HTR-8/SVneo (cell line): ENCODE data around the gene CASTOR1.

Experiments used
- DNase-seq: peaks from one replicate; pipeline ENCODE4 v3.0.0; 2011; ENCODE audit warnings: low spot score, mixed read lengths; ENCODE audit not compliant: insufficient read length
- FAIRE-seq: peaks from 2 replicates; lab custom pipeline; 2011; peaks lifted over from hg19 to GRCh38; lab: Jason Lieb, UNC

CASTOR1 gene

DNA sequence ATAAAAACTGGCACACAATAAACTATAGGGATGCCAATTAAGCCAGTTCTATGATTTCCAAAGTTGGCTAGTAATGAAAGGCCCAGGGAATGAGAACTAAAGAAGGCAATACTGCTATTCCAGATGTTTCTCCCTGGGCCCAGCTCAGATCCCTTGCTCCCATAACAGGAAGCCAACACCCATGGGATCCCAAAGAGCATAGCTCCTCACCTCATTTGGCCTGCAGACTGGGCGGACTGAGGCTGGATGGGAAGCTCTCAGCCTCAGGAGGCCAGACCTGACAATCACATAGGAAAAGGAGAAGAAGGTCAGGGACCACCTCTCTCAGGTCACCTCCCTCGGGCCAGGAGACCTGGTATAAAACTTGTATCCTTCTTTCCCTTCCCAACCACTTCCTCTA lies 32.2 kb upstream of the CASTOR1 start:
- FAIRE-seq: no peak
- DNase-seq: no peak

DNA sequence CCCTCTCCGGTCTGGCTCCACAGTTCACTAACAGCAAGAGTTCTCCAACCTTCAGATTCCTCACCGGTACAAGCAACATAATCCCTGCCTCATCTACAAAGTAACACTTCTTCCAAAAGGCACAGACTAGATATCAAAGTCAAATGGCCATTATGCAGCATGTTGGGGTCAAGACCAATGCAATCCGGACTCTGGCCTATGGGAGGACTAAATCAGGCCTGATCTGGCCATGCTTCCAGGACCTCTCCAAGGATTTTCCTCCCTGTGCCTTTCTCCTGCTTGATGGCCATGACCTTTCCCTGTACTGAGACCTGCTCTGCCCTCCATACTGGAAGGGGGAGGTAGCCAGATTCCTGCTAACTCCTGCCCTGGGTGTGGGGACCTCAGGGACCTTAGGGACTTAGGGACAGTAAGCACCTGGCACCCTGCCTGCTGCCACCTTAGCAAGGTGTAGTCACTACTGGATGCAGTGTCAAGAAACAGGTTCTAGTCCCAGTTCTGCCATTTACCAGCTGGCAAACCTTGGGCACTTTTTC lies 30.8 kb upstream of the CASTOR1 start:
- FAIRE-seq (no peak), DNase-seq (no peak)

DNA sequence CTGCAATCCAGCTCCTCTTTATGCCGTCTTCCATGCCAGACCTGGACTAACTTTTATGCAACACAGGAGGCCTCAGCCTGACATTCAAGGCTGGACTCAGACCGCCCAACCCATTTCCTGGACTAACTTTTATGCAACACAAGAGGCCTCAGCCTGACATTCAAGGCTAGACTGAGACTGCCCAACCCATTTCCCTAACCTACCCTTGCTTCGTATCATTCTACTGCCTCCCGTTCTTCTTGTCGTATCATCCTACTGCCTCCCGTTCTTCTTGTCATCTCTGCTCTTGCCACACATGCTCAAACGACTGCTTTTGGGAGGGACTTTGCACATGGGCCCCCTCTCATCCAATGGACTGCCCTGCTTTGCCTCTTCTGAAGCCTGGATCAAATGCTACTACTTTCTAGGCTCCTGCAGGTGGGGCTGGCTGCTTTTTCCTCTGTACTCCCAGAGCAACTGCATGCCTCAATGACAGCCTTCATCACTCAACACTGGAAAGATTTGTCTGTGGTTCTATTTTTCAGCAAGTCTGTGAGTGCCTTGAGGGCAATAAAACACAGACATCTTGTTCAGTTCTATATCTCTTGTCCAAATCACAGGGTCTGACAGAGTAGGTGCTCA lies 29.6 kb upstream of the CASTOR1 start:
- DNase-seq: no peak

DNA sequence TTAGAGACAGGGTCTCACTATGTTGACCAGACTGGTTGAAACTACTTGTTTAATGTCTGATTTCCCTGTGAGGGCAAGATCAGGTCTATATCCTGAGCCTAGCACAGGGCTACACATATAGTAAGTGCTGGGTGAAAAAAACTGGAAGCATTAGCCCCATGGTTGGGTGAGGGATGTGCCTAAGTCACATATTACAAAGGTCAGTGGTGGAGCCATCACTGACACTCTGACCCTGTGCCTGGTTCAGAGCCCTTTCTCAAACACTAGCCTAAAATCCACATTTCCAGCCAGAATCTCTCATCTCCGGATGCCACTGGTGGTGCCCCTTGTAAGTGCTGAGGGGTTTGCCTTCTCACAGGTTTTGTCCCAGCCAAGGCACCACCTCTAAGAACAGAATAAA lies 28.5 kb upstream of the CASTOR1 start:
- FAIRE-seq (no peak), DNase-seq (no peak)

More for the DNA sequence above, 29.6 kb upstream of the CASTOR1 start:
- no peak for FAIRE-seq

DNA sequence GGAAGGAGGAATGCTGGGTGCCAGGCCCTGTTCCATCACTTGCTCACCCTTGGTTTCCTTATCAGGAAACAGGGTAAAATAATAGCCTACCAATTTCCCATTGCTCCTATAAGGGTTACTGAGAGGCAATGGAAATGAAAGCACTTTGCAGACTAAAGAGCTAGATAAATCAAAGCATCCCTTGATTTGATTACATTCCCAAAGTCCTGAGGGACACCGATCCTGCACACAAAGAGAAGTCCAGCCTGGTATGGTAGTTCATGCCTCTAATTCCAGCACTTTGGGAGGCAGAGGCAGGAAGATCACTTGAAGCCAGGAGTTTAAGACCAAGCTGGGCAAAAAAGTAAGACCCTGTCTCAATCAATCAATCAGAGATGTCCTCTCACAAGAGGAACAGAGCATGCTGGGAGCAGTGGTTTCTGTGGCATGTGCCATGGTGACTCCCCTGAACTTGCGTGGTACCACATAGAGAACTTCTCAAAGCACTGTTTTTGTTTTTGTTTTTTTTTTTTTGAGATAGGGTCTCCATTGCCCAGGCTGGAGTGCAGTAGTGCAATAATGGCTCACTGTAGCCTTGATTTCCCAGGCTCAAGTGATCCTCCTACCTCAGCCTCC lies 26.8 kb upstream of the CASTOR1 start:
- FAIRE-seq (no peak), DNase-seq (no peak)

DNA sequence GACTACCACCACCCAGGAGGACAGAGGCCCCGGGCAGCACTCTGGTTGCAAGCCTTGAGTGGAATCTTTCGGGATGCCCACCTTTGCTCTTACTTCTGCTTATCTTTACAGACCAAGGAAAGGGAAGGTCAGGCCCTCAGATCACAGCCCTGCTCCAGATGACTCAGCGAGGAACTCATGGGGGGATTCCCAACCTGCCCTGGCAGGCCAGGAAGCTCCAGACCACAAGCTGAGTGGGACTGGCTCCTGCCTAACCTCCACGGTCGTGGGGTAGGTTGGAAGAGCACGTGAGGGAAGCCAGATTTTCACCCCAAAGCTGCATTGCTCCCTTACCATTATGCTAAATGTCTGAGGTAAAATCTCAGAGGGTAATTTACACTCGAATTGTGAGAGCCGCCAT lies 25.6 kb upstream of the CASTOR1 start:
- DNase-seq (no peak), FAIRE-seq (no peak)

DNA sequence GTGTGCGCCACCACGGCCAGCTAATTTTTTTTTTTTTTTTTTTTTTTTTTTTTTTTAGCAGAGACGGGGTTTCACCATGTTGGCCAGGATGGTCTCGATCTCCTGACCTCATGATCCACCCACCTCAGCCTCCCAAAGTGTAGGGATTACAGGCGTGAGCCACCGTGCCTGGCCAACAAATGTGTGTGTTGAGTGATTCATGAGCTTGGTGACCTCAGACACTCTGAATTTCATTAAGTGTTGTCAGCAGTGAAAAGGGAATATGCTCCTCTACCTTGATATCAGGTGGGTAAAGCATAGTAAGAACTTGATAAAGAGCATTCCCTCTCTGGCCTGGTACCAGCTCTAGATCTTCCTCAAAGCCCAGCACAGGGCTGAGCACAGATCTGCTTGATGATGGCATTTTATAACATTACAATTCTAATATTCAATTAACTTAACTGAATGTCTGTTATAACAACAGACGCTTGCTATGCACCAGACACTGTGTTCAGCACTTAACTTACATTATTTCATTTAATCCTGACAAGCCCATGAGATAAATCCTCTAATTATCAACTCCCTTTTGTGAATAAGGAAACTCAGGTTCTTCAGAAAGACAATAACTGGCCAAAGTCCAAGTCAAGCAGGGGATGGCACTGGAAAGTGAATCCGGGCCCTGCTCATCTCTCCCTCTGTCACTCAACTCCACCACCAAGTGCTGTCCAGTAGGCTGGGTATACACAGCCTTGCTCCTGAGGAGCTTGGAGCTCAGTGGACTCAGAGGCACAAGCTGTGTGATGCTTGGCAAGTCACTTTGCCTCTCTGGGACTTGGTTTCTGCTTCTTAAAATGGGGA lies 24.4 kb upstream of the CASTOR1 start:
- no peak for FAIRE-seq
- DNase-seq: no peak

DNA sequence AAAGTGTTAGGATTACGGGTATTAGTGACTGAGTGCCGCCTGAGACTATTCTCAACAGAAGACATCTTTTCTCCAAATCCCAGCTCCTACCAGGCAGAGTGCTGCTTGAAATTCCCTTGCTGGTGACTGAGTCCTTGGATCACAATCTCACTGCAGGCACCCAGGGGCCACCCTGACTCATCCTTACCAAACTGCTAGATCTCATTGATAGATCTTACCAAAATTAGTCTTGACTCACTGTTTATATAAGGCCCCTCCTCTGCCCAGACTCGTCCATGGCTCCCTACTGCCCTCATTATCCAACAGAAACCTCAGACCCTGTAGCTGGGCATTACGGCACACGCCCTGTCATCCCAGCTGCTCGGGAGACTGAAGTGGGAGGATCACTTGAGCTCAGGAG lies 22.7 kb upstream of the CASTOR1 start:
- no peak for FAIRE-seq
- DNase-seq: no peak

DNA sequence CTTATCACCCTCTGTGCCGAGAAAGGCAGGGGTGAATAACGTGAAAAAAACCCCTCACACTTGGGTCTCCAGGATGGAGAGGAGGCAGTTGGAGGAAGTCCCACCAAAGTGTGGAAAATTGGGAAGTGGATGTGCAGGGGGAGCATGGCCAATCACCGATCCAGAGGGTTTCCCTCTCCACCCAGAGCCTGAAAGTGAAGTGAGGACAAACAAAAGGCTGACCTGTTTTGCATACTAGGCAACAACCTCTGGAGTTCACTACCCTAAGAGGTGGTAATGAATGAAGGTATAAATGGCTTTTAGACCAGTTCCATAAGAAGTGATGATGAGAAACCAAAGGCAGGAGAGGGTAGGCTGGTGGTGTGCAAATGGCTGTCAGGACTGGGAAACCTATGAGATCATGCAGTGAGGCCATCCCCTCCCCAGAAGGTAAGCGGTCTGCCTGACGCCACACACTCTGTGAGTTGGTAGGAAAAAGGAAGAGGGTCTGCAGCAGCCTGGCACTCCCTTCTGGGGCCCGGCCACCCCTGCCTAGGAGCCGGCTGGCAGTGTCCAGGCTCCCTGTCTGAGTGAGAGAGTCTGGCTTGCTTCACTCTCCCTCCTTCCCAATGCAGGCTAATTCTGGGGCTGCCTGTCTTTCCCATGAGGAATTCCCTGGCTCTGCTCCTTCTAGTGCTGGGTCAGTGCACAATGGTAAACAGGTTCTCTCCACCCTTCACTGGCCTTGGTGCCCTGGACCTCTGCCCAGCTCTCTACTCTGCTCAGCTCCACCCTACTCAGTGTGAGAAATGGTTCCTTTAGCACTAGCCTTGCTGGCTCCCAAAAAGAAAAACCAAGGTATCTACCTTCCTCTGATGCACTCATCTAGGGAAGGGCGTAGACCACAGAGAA lies 21.8 kb upstream of the CASTOR1 start:
- FAIRE-seq (no peak), DNase-seq (no peak)

DNA sequence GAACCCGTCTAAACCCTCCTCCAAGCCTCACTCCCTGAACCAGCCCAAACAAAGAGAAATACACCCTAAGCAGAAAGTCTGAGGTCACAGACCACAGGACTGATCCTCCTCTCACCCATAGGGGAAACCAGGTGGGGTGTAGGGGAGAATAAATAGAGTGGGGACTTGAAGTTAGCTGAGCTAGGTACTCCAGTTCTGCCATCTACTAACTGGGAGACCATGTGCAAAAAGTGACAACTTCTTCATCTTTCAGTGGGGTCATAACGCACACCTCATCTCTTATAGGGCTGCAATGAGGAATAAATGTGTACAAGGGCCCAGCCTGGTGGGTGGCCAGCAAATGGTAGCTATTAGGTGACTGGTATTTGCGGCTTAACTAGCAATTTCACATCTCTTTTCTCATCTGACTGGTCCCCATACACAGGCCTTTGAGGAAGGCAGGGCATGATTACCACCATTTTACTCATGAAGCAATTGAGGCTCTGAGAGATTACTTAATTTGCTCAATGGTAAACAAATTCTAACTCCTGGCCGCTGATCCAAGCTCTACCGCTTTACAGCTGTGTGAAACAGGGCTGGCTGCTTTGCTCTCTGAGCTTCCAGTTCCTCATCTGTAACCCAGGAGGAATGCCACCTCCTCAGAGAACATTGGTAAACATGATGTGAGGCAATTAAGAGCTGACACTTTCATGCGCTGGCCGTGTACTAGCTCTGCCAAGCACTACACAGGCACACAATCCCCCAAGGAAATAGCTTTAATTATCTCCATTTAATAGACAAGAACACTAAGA lies 20.8 kb upstream of the CASTOR1 start:
- FAIRE-seq (no peak), DNase-seq (no peak)

DNA sequence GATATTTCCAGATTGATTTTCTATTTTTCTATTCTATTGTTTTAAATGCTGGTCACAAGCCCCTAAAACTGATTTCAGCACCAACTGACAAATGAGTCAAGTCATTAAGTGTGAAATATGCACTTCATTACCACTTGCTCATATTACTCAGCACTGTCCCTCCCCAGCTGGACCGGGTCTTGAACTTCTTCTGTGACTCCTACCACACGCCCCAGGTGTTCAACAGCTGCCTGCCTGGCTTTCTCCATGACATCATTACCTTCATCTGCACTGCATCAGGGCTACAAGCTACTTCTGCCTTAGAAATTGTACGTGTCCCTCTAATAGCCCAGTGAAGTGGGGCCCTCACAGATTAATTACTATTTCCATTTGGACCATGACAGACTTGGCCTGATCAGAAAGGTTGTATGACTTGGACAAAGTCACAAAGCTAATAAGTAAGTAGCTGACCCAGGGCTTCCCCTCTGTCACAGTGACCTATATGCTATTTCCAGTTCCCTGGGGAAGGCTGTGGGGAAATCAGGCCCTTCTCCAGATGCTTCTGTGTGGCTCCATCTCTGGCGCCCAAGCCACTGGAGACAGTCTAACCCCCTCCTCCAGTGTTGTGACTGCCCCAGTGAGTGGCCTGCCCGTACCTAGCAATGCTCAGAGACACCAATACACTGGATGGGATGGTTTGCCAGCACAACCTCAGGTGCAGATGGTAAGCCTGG lies 19.4 kb upstream of the CASTOR1 start:
- FAIRE-seq (no peak), DNase-seq (no peak)

DNA sequence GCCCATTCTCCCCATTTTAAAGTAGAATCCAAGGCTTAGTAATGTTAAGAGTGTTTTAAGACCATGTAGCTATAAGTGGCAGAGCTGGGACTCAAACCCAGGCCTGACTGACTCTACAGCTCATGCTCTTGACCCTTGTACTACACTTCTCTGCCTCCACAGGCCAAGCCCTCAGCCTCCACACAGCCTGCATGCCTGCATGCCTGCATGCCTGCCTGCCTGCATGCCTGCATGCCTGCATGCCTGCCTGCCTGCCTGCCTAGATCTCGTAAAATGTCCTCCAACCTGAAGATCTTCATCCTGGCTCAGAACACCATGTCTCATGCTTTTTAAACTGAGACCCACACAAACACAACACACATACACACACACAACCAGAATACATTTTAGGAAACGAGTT lies 18.8 kb upstream of the CASTOR1 start:
- FAIRE-seq (no peak), DNase-seq (no peak)

DNA sequence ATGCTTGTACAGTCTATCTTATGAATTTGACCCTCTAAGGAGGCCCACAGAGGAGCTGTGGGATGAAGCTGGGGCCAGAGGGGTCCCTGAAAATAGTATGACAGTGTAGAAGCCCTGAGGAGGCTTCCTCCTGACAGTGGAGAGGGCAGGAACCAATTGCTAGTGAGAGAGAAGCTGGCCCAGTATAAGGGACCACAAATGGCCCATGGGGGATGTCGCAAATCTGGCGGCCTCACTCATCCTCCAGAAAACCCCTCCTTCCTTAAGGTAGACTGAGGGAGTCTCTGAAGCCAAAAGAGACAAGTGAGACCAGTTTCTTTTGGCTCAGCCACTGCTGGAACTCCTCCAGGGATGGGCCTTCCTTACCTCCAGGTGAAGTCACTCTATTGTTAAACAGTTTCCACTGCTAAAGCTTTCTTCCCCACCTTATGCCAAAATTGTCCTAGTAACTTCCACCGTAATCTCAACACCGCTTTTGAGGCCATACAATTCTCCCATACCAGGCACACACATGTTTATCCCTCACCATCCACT lies 17.8 kb upstream of the CASTOR1 start:
- DNase-seq (no peak), FAIRE-seq (no peak)

DNA sequence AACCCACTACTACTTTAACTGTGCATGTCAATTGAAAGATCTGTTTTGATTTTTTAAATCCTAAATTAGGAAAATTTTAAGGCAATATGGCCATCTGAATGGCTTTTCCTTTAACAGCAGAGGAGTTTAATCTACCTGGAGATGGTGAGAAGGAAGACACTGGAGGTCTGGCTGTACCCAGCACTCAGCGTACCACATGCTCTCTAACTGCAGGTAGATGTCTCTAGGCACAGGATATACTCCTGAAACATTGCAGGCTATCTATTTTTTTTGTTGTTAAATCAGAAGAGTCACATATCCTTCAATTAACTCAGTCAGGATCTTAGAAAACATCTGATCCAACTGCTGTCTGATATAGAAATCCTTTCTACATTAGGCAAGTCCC lies 17.3 kb upstream of the CASTOR1 start:
- DNase-seq (no peak), FAIRE-seq (no peak)

DNA sequence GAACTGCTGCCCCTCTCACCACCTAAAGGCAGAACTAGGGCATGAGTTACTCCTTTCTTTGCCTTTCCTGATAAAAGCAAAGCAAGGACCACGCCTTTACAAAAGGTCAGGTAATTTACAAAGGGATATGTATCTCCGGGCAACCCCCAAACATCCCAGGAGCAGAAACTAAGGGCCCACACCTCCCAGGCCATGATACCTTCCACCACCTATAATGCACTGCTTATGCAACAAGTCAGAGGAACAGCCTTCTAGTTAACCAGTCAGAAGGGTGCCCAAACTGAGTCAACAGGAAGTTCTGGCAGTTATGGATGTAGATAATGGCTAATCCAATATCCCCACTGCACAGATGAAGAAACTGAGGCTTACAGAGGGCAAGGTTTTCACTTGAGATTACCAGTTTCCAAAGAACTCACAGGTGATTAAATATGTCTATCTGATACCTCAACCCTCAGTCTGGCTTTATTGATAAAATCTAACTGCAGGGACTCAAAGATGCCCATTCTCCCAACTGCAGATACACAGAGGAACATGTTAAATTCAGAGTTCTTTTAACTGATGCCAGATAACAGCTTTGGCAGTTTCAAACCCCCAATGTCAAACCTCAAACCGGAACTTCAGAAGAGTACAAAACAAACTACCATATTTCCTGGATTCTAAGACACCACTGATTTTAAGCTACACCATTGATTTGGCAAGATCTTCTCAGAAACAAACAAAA lies 16.8 kb upstream of the CASTOR1 start:
- no peak for DNase-seq
- FAIRE-seq: no peak

DNA sequence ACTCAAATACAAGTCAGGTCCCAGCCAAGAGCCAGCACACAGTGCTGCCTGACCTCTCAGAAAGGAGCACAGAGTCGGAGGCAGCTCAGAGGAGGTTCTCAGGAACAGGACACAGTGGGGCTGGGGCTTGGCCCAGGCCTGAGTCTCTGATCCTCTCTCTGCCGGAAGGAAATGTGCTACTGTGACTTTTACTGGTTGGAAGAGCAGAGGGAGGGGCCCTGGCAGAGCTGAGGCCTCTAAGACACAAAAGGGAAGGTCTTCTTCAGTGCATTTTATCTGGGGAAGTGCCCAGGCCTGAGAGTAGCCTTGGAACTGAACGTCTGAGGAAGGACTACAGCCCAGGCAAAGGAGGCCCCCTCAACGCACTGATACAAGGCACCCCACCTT lies 16.2 kb upstream of the CASTOR1 start:
- no peak for DNase-seq
- no peak for FAIRE-seq

DNA sequence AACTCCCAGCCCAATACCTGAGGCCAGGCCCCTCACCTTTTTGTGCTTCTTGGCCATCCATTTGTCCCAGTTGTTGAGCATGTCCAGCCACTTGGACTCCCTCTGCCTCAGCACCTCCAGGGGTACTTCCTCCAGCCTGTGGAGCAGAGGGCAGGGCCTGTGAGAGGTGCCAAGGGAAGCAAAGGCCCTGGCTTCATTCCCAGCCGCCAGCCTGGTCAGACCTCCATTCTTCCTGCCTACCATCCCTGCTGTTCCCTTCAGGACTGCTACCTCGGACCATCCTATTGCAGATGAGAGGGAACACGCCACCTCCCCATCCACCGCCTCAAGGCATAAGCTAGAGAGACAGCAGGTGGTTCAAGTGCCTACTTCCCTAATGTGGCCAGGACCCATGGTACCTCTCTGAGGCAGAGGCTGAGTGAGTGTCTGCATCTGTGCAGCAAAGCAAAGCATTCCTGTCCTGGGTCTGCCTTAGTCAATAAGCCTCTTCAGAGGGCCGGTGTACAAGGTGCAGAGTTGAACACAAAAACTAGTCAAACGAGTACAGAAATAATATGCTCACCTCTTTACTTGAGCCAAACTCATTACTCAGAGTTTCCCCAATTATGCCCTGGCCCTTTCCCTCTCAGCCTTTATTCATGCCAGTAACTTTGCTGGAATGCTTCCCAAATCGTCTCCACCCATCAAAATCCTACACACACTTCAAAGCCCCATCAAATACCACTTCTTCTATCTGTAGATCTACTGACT lies 15.4 kb upstream of the CASTOR1 start:
- no peak for DNase-seq
- no peak for FAIRE-seq

DNA sequence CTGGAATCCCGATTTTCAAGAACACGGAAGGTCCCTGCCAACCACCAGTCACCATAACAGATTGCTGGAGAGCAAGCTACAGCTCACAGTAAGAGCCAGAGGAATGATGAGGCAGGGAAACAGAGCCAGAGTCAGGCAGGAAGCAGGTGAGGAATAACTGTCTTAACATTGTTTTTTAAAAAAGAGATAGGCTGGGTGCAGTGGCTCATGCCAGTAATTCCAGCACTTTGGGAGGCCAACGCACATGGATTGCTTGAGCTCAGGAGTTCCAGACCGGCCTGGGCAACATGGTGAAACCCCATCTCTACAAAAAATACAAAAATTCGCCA lies 13.5 kb upstream of the CASTOR1 start:
- FAIRE-seq: no peak

More for the DNA sequence above, 13.5 kb upstream of the CASTOR1 start:
- DNase-seq: no peak
